ENCODE data around the gene FBXO36.

The FBXO36 gene

GRCh38 chr2:229910147-229910831 is 12.0 kb upstream of the FBXO36 start:
- H3K4me3 ChIP-seq (ENCODE audit: low read depth, low read length) = no peak overlapping the region
- DNase-seq (ENCODE audit: low read depth) = no peak
- TF ChIP-seq CTCF (IDR thresholded peaks at IDR 0.05; ENCODE audit: low read depth, low read length, missing control alignments) = no peak
- in situ Hi-C loops (cut with HindIII; ENCODE audit: low sequenced_read_pairs) = no loop called here

- no peak for DNase-seq (ENCODE audit: low read depth)
- peak; percentile 40 for TF ChIP-seq CTCF (IDR thresholded peaks at IDR 0.05; ENCODE audit: low read depth, low read length, missing control alignments)
- H3K4me3 ChIP-seq (ENCODE audit: low read depth, low read length) = no peak overlapping the region
- in situ Hi-C loops (cut with HindIII; ENCODE audit: low sequenced_read_pairs) = no loop called here
Observed at GRCh38 chr2:229910832-229911412, 11.4 kb upstream of the FBXO36 start.

GRCh38 chr2:229914171-229914570 is 8.1 kb upstream of the FBXO36 start:
- in situ Hi-C loops (cut with HindIII; ENCODE audit: low sequenced_read_pairs) = no loop called here
- DNase-seq (ENCODE audit: low read depth) = no peak
- no peak overlapping the region for H3K4me3 ChIP-seq (ENCODE audit: low read depth, low read length)

GRCh38 chr2:229917793-229918192 is 4.5 kb upstream of the FBXO36 start:
- TF ChIP-seq CTCF (IDR thresholded peaks at IDR 0.05; ENCODE audit: low read depth, low read length, missing control alignments) = no peak
- H3K4me3 ChIP-seq (ENCODE audit: low read depth, low read length) = no peak overlapping the region
- DNase-seq (ENCODE audit: low read depth) = no peak
- in situ Hi-C loops (cut with HindIII; ENCODE audit: low sequenced_read_pairs) = no loop called here

More at GRCh38 chr2:229914171-229914570, 8.1 kb upstream of the FBXO36 start:
- no peak for TF ChIP-seq CTCF (IDR thresholded peaks at IDR 0.05; ENCODE audit: low read depth, low read length, missing control alignments)

GRCh38 chr2:229920011-229920641 is 2.2 kb upstream of the FBXO36 start:
- TF ChIP-seq CTCF (IDR thresholded peaks at IDR 0.05; ENCODE audit: low read depth, low read length, missing control alignments) = no peak
- no peak for DNase-seq (ENCODE audit: low read depth)
- H3K4me3 ChIP-seq (ENCODE audit: low read depth, low read length) = peak overlapping the region; percentile 94
- in situ Hi-C loops (cut with HindIII; ENCODE audit: low sequenced_read_pairs) = no loop called here

GRCh38 chr2:229921101-229921891 is 1.0 kb upstream of the FBXO36 start:
- peak overlapping the region; percentile 94 for H3K4me3 ChIP-seq (ENCODE audit: low read depth, low read length)
- no peak for TF ChIP-seq CTCF (IDR thresholded peaks at IDR 0.05; ENCODE audit: low read depth, low read length, missing control alignments)
- in situ Hi-C loops (cut with HindIII; ENCODE audit: low sequenced_read_pairs) = no loop called here
- DNase-seq (ENCODE audit: low read depth) = no peak
